ENCODE data around the gene ARL6.

- TF ChIP-seq CTCF (IDR thresholded peaks at IDR 0.05) (no peak), POLR2A (IDR thresholded peaks at IDR 0.05) (no peak)
These were observed 778 bp downstream of the ARL6 start for GRCh38 chr3:97765336-97765735.
